NCI-H146 treated with DMSO at 0.1 percent for 48 hours (cell line): ENCODE data around the gene MOV10.

Experiments used
- DNase-seq: peaks from one replicate; lab custom pipeline; 2025; ENCODE audit not compliant: unreplicated experiment; lab: John Stamatoyannopoulos, UW

MOV10 gene

DNA sequence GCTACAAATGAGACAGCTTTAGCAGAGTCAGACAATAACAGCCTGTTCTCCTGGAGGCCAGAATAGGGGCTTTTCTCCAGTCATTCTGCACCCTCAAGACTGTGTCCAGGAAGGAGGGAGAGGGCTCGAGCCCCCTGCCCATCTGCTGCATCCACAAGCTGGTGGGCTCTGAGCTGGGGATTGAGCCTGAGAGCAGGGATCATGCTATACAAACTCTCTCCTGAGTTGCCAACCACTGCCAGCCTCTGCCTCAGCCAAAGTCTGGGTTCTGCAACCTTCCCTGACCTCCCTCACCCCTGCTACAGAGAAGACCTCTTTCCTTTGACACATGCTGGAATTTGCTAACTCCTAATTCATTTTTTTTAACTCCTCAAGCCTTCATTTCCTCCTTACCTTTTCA, 55.5 kb downstream of the MOV10 start:
- DNase-seq, result no peak

GRCh38 chr1:112731451-112731850, 57.0 kb downstream of the MOV10 start:
- no peak for DNase-seq

- no peak for DNase-seq
Observed at GRCh38 chr1:112735752-112736151, 61.3 kb downstream of the MOV10 start.

GRCh38 chr1:112737573-112737972, 63.1 kb downstream of the MOV10 start:
- DNase-seq, result no peak

- no peak for DNase-seq
Observed at GRCh38 chr1:112743174-112744008, 68.9 kb downstream of the MOV10 start.

DNA sequence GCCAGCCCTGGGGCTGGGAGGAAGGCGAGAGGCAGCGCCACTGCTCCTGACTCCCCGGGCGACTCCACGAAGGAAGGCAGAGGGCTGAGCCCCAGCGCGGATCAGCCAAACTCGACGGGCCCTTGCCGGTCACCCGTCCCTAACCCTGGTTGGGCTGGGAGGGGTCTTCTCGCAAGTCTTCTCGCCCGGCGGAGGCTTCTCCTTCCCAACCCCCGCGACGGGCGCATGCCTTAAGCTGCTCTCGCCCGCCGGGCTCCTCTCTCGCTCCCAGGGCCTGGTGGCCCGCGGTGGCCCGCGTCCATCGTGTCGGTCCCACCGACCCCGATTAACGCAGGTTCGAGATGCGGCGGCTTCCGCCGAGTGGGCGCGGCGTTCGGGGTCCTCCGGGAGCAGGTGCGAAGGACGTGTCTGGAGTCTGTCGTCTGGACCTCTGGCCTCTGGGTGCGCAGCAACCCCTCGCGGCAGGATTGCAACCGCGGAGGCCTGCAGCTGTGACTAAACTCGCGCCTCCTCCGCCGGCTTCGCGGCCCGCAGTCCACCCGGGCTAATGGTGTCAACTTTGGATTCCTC, 69.6 kb downstream of the MOV10 start:
- DNase-seq, result no peak

DNA sequence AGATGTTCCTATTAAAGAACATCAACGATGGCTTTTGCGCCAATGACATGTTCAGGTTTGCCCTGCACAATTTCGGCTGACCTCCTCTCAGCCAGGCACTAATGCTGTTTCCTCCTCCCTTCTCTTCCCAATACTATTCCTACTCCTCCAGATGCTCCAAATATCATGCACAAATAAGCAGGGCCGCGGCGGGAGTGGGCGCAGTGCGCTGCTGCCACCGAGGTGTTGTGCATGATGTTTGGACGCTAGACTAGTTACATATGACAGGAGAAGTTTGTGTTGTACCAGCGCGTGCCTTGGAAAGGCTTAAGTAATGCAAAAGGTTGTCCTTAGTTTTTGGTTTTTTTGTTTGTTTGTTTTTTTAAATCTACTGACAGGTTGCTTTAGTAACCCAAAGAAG, 73.9 kb downstream of the MOV10 start:
- DNase-seq, result no peak
